ENCODE data around the gene ATG4B. TPM values are rescaled to one million over a fixed set of nuclear protein-coding genes. Genes with fewer than 3 reads are reported as not detected.

Gene ATG4B
- total RNA-seq, 1 donor from 2014 or later = 84.4 TPM

DNA sequence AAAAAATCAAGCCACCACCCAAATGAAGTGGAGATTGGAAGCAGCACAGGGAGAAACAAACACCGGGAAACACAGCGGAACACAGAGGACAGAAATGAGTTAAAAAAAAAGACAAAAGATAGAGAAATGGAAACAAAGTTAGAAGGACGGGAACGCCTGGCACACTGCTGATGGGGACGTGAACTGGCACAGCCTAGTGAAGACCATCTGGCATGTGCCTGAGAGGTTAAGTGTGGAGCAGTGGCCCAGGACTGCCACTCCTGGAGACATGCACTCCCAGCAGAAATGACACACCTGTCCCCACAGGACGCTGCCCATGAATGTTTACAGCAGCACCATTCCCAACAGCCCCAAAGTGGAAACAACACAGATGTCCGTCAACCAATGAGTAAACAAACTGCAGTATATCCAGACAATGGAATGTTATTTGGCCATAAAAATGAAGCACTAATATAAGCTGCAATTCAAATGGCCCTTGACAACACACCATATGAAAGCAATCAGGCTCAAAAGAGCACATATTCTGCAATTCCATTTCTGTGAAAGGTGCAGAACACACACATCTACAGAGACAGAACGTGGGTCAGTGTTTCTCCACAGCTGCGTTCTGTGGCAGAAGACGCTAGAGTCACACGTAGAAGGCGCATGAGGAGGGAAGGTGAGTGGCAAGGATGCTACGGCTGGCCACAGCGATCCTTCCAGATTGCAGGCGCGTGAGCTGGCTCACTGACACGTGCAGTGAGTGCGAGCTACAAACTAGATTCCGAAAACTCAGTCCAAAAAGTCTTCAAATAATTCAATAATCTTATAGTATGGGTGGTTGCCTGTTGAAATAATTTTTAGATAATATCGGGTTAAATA is 25.1 kb upstream of the ATG4B start:
- no peak for DNase-seq (ENCODE audit: extremely low read depth, low read depth, low spot score)

DNA sequence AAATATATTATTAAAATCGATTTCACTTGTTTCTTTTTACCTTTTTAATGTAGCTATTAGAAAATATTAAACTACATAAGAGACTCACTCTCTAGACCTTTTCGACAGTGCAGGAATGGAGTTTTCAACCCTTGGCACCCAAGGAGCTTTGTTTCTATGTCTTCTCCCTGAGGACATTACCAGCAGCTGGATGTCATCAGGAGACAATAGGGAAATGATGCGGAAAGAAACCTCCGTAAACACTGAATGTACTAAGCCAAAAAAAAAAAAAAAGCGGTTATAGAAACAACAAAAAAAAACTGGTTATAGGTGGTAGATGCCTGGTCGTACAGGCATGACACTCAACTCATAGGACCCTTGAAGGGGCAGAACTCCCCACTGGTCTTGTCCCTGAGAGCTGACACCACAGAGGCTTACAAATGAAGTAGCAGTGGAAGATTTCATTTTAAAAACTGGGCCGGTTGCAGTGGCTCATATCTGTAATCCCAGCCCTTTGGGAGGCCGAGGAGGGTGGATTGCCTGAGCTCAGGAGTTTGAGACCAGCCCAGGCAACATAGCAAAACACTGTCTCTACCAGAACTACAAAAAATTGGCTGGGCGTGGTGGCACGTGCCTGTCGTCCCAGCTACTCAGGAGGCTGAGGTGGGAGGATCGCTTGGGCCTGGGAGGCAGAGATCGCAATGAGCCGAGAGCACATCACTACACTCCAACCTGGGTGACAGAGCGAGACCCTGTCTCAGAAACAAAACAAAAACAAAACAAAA is 24.3 kb upstream of the ATG4B start:
- no peak for DNase-seq (ENCODE audit: extremely low read depth, low read depth, low spot score)

GRCh38 chr2:241615041-241615440 is 22.5 kb upstream of the ATG4B start:
- no peak for DNase-seq (ENCODE audit: extremely low read depth, low read depth, low spot score)

GRCh38 chr2:241615522-241616052 is 21.9 kb upstream of the ATG4B start:
- DNase-seq (ENCODE audit: extremely low read depth, low read depth, low spot score) = no peak

GRCh38 chr2:241616168-241617125 is 21.0 kb upstream of the ATG4B start:
- no peak for DNase-seq (ENCODE audit: extremely low read depth, low read depth, low spot score)

- no peak for DNase-seq (ENCODE audit: extremely low read depth, low read depth, low spot score)
These were observed 19.9 kb upstream of the ATG4B start for GRCh38 chr2:241617431-241618154.

GRCh38 chr2:241618296-241618805 is 19.1 kb upstream of the ATG4B start:
- no peak for DNase-seq (ENCODE audit: extremely low read depth, low read depth, low spot score)

DNA sequence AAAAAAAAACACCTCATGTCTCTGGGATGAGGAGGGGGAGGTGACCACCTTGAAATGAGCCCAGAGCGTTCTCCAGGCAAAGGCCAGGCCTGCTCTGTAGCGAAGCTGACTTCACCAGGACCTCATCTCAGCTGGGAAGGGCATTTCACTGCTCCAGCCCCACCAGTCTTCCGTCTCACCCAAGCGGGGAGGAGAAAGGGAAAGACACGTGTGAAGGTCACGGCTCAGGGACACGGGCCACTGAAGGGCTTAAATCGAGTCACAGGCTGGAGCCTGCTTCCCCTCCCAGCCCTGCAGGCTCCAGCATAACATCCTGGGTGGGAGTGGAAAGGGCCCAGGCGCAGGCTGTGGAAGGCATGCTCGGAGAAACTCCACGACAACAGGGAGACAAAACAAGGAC is 18.7 kb upstream of the ATG4B start:
- DNase-seq (ENCODE audit: extremely low read depth, low read depth, low spot score) = no peak

DNA sequence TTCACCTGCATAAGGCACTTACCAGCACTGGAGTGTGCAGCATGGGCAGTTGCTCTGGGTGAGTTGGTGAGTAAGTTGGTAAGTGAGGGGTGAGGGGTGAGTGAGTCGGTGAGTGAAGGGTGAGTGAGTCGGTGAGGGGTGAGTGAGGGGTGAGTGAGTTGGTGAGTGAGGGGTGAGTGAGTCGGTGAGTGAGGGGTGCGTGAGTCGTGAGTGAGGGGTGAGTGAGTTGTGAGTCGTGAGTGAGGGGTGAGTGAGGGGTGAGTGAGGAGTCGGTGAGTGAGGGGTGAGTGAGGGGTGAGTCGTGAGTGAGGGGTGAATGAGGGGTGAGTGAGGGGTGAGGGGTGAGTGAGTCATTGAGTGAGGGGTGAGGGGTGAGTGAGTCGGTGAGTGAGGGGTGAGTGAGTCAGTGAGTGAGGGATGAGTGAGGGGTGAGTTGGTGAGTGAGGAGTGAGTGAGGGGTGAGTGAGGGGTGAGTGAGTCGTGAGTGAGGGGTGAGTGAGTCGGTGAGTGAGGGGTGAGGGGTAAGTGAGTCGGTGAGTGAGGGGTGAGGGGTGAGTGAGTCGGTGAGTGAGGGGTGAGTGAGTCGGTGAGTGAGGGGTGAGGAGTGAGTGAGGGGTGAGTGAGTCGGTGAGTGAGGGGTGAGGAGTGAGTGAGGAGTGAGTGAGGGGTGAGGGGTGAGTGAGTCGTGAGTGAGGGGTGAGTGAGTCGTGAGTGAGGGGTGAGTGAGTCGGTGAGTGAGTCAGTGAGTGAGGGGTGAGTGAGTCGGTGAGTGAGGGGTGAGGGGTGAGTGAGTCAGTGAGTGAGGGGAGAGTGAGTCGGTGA is 17.7 kb upstream of the ATG4B start:
- DNase-seq (ENCODE audit: extremely low read depth, low read depth, low spot score) = no peak

GRCh38 chr2:241620419-241620769 is 17.1 kb upstream of the ATG4B start:
- no peak for DNase-seq (ENCODE audit: extremely low read depth, low read depth, low spot score)

- no peak for DNase-seq (ENCODE audit: extremely low read depth, low read depth, low spot score)
These were observed 9.8 kb upstream of the ATG4B start for GRCh38 chr2:241627675-241628074.

- DNase-seq (ENCODE audit: extremely low read depth, low read depth, low spot score) = no peak
These were observed 7.6 kb upstream of the ATG4B start for GRCh38 chr2:241629762-241630435.

DNA sequence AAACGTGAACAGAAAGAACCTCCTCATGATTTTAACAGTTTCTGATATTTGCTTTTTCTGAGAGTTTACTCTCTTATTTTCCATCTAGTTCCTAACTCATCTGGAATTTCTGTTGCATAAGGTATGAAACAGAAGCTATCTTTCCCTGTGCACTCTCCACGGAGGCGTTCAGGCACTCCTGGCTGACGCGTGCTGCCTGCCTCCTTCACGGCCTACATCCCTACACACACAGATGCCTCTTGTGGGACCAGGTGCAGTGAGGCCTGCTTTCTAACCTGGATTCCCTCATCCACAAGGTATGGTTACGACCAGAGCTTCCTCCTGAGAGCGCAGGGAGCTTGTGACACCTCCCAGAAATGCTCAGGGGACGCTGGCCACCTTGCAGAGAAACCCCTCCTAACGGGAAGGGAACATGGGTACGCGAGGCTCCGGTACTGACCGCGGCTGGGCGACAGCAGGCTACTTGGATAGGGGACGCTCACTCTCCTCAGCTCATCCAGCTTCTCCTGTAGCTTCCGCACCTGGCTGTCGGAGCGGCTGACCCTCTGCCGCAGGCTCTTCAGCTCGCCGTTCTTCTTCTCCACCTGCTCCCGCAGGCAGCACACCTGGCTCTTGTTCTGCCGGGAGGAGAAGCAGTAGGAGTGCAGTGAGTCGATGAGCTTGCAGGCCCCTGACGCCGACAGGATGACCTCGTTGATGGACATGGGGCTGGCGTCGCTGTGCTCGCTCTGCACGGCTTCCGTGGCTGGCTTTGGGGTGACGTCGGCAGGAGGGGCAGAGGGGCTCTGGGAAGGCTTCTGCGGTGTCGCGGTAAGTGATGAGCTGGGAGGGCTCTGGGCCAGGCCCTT is 4.8 kb upstream of the ATG4B start:
- DNase-seq (ENCODE audit: extremely low read depth, low read depth, low spot score) = no peak

GRCh38 chr2:241633561-241633960 is 3.9 kb upstream of the ATG4B start:
- DNase-seq (ENCODE audit: extremely low read depth, low read depth, low spot score) = no peak

GRCh38 chr2:241635756-241636155 is 1.7 kb upstream of the ATG4B start:
- no peak for DNase-seq (ENCODE audit: extremely low read depth, low read depth, low spot score)

DNA sequence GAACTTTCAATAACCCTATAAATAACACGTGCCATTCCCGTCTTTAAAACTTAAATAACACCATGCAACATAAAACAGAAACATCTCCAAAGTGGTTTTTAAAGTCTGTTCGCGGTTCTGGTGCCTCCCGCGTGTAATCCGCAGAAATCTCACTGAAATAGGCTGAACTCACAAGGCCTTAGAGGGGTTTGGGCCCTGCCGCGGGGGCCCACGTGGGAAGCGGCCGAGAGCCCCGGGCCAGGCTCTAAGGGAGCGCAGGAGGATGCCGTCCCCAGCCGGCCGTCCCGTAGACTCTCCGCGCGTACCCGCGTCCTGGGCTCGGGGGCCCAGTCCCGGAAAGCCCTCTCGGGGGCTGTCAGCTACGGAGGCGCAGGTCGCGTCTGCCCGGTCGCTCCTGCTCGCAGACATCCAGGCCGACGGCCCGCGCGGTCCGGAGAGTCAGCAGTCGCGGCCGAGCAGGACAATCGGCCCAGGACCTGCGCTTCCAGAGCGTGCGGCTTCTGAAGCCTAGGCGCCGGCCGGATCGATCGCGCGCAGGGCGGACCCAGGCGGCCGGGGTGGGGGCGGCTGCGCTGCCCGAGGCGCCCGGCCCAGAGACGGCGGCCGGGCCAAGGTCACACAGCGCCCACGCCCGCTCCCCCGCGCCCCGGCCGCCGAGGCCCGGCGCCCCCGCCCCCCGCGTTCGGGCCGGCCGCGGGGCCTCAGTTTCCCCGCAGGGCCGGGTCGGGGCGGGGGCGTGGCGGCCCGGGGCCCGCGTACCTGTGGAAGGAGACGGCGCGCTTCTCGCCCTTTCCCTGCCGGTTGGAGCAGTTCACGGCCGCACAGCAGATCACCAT is 1.1 kb upstream of the ATG4B start:
- DNase-seq (ENCODE audit: extremely low read depth, low read depth, low spot score) = no peak
